NCI-H1930 (cell line): ENCODE results near the gene TLR9.
"Not testable (repeated sequence)": the region's sequence is repeated elsewhere in the genome, so short reads cannot be mapped to it uniquely, and the experiment has no call there.

Experiments
- DNase-seq, 2 experiments: peaks; one replicate each; lab custom pipeline; 2025; lab: John Stamatoyannopoulos, UW

The TLR9 gene, protein sequence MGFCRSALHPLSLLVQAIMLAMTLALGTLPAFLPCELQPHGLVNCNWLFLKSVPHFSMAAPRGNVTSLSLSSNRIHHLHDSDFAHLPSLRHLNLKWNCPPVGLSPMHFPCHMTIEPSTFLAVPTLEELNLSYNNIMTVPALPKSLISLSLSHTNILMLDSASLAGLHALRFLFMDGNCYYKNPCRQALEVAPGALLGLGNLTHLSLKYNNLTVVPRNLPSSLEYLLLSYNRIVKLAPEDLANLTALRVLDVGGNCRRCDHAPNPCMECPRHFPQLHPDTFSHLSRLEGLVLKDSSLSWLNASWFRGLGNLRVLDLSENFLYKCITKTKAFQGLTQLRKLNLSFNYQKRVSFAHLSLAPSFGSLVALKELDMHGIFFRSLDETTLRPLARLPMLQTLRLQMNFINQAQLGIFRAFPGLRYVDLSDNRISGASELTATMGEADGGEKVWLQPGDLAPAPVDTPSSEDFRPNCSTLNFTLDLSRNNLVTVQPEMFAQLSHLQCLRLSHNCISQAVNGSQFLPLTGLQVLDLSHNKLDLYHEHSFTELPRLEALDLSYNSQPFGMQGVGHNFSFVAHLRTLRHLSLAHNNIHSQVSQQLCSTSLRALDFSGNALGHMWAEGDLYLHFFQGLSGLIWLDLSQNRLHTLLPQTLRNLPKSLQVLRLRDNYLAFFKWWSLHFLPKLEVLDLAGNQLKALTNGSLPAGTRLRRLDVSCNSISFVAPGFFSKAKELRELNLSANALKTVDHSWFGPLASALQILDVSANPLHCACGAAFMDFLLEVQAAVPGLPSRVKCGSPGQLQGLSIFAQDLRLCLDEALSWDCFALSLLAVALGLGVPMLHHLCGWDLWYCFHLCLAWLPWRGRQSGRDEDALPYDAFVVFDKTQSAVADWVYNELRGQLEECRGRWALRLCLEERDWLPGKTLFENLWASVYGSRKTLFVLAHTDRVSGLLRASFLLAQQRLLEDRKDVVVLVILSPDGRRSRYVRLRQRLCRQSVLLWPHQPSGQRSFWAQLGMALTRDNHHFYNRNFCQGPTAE

DNA sequence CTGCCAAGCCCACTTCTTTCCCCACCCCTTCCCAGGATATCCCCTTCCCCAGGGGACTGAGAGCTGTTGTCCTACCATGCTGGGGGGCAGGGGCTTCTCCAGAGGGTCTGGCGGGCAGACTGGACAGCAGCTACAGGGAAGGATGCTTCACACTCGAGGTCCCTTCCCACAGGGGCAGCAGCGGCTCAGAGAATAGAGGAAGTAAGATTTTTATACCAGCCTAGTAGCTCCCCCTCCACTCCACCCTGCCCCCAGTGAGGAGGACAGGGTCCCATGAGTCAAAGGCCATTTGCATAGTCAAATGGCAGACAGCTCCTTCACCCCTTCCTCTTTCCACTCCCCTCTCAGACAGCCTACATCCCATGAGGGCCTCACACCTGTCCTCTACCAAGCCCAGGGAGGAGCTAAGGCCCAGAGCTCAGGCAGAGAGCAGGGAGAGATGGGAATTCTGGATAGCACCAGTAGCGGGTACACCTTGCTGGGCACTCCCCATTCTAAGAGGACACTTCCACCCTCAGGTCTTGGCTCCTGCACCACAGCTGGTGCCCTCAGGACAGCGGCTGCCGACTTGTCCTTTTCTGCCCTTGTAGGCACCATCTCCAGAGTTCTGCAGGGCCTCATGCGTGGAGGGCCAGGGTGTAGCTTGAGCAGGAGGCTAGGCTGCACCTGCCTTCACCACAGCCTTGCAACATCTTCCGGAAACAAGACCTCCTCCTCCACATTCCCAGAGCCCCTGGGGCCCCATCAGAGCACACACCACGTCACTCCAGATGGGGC, at the start of gene TLR9:
Gene TLR9 (minus strand): TSS at position 194 of the 777 bp plus-strand sequence. CDS start 116 bp downstream, at position 78.
- DNase-seq: no peak

DNA sequence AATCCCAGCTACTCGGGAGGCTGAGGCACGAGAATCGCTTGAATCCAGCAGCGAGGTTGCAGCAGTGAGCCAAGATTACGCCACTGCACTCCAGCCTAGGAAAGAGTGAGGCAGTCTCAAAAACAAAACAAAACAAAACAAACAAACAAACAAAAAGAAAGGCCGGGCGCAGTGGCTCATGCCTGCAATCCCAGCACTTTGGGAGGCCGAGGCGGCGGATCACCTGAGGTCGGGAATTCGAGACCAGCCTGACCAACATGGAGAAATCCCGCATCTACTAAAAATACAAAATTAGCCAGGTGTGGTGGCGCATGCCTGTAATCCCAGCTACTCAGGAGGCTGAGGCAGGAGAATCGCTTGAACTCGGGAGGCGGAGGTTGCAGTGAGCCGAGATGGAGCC, 49.3 kb upstream of the TLR9 start:
- not testable (repeated sequence) for DNase-seq

DNA sequence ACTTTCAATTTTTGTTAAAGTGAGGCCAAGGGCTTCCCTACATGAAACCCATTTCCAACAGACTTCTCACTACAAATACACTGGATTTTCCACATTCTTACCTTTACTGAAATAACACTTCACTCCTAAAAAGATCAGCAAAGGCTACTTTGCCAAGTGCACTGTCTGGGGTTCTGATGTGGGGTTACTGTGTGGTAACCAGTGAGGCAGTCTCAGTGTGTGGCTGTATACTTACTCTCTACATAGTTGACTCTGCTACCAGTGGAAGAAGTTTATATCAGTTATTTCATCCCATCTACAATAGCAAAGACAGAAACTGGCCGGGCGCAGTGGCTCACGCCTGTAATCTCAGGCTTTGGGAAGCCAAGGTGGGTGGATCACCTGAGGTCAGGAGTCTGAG, 47.4 kb upstream of the TLR9 start:
- DNase-seq: no peak

DNA sequence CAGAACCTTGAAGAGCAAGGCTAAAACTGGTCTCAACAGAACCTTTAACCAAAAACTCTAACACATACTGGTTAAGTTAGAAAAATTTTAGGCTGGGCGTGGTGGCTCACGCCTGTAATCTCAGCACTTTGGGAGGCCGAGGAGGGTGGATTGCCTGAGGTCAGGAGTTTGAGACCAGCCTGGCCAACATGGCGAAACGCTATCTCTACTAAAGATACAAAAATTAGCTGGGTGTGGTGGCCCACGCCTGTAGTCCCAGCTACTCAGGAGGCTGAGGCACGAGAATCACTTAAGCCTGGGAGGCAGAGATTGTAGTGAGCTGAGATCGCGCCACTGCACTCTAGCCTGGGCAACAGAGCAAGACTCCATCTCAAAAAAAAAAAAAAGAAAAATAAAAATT, 46.7 kb upstream of the TLR9 start:
- not testable (repeated sequence) for DNase-seq

DNA sequence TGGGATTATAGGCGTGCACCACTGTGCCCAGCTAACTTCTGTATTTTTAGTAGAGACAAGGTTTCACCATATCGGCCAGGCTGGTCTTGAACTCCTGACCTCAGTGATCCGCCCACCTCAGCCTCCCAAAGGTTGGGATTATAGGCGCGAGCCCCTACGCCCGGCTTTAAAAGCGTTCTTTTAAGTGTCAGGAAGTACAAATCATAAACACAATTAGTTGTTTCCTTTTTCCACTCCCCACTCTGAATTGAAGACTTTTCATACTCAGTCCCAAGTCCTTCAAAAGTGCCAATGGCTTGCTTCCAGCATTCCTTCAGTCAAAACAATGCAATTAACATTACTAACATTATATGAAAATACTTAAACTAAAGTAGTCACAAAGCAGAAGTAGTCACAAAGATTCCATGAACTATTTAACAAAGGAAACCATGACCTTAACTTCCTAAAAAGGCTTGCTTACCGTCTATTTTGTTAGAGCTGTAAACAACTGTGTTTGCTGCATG, 44.9 kb upstream of the TLR9 start:
- DNase-seq: no peak

DNA sequence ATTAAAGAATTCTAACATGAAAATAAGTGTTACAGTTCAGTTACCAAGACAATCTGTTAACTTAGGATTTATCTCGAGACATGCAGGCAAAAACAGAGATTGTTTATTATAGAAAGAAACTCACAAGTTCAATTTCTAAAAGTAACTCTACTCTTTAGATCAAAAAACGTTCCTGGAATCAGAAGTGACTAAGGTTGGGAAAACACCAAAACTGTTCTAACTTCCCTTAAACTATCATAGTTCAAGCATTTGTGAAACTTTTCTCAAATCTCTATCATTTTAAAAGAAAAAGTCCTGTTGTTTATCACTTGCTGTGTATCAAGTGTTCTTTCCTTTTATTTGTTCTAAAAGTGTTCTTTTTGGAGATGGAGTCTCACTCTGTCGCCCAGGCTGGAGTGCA, 44.3 kb upstream of the TLR9 start:
- DNase-seq: no peak

DNA sequence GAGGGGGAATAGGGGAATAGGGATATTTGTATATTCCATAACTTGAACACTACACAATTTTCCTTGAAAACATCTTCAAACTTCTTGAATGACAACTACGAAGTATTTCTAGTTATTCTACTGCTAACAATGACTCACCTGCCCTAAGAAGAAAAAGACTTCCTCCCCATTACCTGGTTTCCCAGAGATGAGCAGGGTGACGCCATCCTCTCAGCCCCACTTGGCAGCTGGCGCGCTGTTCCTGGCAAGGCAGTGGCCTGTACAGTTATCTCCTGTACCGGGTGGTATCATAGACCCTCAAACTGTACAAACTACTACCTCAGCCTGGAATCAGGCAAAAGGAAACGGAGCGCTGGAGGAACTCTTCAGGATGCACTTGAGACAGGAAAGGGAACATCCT, 42.6 kb upstream of the TLR9 start:
- no peak for DNase-seq

DNA sequence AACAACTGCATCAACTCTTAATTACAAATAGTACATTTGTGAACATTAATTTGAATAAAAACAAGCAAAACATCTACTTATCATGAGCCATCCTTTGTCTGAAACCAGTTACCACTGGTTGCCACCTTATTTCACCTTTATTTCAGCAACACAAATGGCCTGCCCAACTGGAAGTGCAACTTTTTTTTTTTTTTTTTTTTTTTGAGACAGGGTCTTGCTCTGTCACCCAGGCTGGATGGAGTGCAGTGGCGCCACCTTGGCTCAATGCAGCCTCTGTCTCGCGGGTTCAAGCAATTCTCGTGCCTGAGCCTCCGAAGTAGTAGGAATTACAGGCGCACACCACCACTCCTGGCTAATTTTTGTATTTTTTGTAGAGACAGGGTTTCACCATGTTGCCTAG, 39.9 kb upstream of the TLR9 start:
- DNase-seq: no peak

DNA sequence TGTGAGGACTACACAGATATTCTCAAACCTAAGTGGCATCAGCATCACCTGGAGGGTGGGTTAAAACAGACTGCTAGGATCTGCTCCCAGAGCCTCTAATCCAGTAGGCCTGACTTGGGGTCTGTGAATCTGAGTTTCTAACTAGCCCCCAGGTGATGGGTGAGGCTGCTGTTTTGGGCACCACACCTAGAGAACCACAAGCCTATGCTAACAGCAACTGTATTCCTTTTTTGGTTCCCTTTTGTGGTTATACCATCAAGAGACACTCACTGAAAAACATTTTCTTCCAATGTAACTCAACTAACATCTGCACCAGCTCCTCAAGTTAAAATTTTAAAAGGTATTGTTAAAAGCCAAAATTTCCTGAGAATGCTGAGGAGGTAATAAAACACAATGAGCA, 37.0 kb upstream of the TLR9 start:
- DNase-seq: no peak

DNA sequence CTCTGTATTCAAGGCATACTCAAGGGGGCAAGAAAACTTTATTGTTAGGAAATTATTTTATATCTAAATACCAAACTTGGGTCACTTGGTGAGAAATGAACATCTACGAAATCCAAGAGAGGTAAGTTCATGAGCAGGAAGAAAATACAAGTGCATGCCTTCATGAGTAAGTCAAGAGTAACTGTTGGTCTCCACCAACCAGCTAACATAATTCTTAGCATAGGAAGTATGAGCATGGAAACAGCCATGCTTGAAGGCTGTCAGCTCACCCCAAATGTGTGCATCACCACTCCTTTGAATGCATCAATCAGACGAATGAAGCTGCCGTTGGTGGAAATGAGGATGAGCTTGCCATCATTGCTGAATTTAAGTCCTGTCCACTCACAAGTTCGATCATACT, 34.0 kb upstream of the TLR9 start:
- no peak for DNase-seq

DNA sequence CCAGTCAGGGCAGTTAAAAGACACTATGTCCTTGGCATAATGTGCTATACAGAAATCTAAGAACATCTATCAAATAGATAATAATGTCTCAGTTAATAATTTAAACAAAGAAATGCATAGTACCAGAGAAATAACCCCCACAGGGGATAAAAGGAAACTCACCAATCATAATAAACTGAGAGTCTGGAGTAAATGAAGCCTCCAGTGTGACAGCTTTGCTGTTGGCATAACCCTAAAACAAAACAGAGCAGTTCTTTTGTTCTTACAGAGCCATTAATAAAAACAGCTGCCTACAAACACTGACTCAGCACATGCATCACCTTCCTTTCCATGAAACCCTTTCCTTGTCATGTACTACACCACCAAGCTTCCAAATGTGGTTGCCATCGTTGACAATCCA, 33.6 kb upstream of the TLR9 start:
- DNase-seq: no peak

DNA sequence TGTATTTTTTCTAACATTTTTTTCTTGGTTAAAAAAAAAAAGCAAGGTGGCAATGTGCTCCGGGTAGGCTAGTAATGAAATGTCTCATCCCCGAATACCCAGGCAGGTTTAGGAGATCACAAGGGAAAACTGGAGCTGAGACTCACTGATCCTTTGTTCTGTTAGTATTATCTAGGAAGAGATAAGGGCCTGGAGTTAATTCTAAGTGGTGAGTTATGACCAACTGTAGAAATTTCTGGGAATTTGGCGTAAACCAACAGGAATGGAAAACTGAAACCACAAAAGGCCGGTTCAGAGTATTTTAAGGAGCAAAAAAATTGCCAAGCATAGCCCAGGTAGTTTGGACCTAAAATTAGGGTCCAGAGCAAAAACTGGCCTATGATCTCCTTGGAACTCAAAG, 32.5 kb upstream of the TLR9 start:
- DNase-seq: no peak

DNA sequence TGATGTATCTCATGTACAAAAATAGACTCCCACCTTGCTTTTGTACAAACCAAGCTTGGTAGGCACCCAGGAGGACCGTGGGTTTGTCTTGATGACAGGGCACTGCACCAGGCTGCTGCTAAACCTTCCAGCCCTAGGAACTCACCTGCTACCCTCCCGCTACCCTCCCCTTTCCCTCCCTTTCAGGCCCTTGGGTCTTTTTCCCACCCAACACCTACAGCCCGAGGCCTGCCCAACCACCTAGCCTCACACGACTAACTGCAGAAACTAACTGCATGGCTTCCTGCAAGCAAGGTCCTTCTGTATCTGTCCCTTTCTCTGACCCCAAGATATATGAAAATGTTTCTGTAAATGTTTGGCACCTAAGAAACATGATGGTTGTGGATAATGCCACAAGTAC, 31.2 kb upstream of the TLR9 start:
- DNase-seq: no peak

DNA sequence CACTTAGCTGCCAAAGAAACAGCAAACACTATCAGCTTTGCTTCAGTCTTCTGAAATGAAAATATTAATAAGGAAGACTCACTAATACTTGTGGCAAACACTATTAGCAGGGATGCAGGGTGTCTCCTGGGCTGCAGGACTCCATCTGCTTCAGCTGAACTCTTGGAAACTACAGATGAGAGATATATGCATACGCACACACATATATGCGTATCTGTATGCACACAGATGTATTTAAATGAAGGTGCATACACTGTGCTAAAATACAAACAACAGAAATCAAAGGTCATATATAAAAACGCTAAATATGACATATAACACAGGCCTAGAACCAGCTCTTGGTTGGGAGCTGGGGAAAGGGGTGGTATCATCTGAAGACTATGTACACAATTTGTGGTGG, 30.7 kb upstream of the TLR9 start:
- DNase-seq: no peak

DNA sequence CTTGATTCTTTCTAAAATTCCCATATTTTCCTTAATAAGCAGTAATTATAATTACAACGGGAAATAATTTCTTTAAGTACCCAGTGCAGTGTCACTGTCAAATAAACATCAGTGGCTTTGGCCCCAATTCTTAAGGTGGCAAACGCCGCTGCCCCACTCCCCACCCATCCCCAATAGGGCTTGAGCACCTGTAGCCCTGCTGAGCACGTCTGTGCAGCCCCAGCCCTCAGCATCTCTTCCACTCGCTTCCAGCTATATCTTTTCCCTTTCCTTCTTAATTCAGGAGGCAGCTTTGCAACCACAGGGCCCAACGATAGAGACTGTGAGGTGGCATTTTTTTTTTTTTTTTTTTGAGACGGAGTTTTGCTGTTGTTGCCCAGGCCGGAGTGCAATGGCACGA, 29.2 kb upstream of the TLR9 start:
- no peak for DNase-seq

DNA sequence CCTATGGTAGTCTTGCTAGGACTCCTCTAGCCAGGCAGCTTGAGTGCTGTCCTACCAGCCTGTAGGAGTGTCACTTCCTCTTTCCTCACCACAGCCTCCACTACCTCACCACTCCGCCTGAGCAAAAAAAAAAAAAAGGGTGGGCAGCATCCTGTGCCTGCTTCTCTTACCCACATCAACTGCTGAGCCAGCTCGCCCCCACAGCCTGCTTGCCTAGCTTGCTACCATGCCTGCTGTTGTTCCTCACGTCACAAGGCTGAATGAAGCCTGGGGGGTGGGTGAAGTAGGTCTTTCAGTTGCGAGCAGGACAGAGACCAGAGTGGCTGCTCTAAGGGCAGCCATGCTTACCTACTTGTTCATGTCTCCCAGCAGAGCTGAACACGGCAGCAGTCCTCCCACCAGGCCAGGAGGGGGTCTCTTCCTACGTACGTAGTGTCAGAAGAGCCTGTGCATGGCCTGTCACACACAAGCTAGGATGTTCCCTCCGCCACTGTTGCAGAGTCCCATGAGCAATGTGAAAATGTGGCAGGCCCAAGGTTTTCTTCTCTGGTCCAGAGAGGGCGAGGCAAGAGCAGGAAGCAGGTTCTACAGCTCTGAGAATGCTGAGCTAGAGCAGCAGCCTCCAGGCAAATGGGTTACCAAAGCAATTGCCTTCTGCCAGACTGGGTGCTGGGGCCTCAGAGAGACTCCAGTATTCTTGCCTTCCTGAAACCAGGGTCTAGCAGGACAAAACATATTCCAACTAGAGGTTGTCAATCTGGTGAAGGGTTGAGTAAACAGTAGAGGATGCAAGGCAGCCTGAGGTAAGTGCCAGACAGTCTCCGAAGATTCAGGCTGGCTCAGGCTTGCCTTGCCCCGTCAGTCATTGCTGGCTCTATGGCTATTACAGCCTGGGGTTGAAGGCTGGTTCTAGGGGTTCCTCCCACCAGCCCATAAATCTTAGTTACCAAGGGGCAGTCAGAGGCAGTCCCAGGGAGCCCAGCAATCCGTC, 28.2 kb upstream of the TLR9 start:
- no peak for DNase-seq

DNA sequence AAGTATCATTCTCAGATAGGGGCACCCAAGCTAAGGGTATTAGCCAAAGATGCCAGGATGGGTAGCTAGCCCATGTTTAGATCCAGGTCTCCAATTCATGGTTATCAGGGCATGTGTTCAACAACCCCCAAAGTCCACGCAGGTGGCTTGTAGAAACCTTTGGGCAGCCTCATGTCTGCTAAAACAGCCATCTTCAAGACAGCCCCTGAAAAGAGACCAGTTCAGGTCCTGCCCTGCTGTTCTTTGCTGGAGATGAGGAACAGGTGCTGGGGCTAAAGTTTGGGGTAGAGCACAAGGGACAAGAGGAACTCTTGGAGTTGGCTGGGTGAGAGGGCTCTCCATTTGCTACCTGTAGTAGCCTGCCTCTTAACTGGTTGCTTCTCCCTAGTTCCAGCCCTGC, 24.7 kb upstream of the TLR9 start:
- DNase-seq: no peak

DNA sequence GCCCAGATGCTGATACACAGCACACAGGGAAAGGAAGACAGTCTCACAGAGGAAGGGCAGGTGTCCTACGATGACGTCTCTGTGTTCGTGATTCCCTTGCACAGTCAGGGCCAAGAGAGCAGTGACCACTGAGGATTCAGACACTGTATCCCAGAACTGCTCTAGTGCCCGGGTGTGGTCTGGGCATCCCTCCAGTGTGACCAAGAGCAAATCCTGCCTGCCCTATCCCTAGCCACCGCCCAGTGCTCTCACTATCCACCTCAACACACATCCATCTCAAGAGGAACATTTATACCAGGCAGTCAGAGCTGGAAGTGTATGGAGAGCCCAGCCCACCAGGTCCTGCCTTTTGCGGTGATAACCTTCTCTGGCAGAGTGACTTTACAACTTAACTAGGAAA, 24.2 kb upstream of the TLR9 start:
- DNase-seq: no peak

DNA sequence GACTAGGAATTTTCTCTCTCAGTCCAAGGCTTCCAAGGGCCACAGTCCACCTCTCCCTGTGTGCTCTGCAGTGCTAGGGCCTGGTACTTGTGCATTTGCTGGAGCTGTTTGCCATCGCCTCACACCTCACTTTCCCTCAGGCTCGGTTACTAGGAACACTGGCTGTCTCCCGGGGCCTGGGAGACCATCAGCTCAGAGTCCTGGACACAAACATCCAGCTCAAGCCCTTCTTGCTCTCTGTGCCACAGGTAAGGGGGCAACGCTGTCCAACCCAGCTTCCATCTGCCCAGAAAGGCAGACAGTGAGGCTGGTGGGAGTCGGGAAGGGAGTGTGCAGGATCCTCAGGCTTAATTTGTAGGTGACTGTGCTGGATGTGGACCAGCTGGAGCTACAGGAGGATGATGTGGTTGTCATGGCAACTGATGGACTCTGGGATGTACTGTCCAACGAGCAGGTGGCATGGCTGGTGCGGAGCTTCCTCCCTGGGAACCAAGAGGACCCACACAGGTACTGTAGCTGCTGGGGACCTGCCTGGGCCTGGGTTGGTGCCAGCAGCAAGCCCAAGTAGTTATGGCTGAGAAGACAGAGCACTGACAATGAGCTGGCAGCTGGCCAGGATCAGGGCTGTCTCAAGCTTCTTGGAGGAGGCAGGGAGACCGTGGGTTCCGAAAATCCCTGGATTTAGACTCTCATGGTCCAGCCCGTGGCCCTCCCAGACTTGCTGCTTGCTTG, 23.5 kb upstream of the TLR9 start:
- DNase-seq: no peak

DNA sequence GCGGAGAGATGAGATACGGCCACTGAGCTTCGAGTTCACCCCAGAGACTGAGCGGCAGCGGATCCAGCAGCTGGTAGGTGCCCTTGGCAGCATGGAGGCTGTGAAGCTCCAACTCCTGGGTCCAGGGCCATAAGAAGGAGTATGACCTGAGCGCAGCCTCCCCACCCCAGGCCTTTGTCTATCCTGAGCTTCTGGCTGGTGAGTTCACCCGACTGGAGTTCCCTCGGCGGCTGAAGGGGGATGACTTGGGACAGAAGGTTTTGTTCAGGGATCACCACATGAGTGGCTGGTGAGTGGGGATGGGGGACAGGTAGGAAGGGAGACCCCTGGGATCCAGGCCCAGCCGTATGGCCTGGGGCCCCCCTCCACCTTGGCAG, 22.7 kb upstream of the TLR9 start:
- DNase-seq: no peak
